ENCODE results near the gene NOS3. TPM values are rescaled to one million over a fixed set of nuclear protein-coding genes. Genes with fewer than 3 reads are reported as not detected.
"Not testable (repeated sequence)": the region's sequence is repeated elsewhere in the genome, so short reads cannot be mapped to it uniquely, and the experiment has no call there.

The NOS3 gene
- total and polyA plus RNA-seq, 11 donors, result 8.9 to 49.4 (median 17.3) TPM

GRCh38 chr7:151039850-151040548, 49.2 kb downstream of the NOS3 start:
- 44 to 69% (median 63%) methylated on average over 13 to 18 of the region's 18 CpGs for WGBS, 4 donors

GRCh38 chr7:151040616-151041375, 50.0 kb downstream of the NOS3 start:
- intact Hi-C loops (cut with DNase I), result no loop called here

More at GRCh38 chr7:151039850-151040548, 49.2 kb downstream of the NOS3 start:
- Histone ChIP-seq H3K36me3 (peaks cover 0 to 55% (median 40%) of the 10 kb centered on the region in 9 donors), H3K4me3 (no peak overlapping the region), H3K4me1 (peaks cover 7 to 29% (median 18%) of the 10 kb centered on the region in 12 donors), H3K9me3 (no peaks in the 10 kb centered on the region), H3K27me3 (no peaks in the 10 kb centered on the region), H3K27ac (peak overlapping the region in 5 of 12 donors; percentile 38 to 62 (median 50))
- TF ChIP-seq CTCF (IDR thresholded peaks at IDR 0.05), result no peak
- no peak for TF ChIP-seq POLR2A (IDR thresholded peaks at IDR 0.05)
- ATAC-seq, result peak in 2 of 4 donors; percentile 4 to 16
- no peak for DNase-seq
- intact Hi-C loops (cut with DNase I), result no loop called here

GRCh38 chr7:151043449-151043848, 52.6 kb downstream of the NOS3 start:
- WGBS, 4 donors, result 86 to 90% (median 89%) methylated on average over 10 of the region's 10 CpGs
- DNase-seq; H3K27ac ChIP-seq; ATAC-seq; H3K9me3 ChIP-seq; H3K4me3 ChIP-seq; intact Hi-C loops (cut with DNase I); H3K27me3 ChIP-seq: not testable (repeated sequence)
- Histone ChIP-seq H3K4me1 (peaks cover 7 to 24% (median 16%) of the 10 kb centered on the region in 12 donors), H3K36me3 (peaks cover 0 to 34% (median 17%) of the 10 kb centered on the region in 9 donors)

More at GRCh38 chr7:151040616-151041375, 50.0 kb downstream of the NOS3 start:
- ATAC-seq (no peak), DNase-seq (peak in 1 of 5 donors; percentile 67)
- Histone ChIP-seq H3K27ac (no peak overlapping the region), H3K27me3 (no peaks in the 10 kb centered on the region), H3K4me1 (peaks cover 7 to 21% (median 15%) of the 10 kb centered on the region in 12 donors), H3K9me3 (no peaks in the 10 kb centered on the region), H3K4me3 (no peak overlapping the region), H3K36me3 (peaks cover 0 to 51% (median 32%) of the 10 kb centered on the region in 9 donors)
- TF ChIP-seq CTCF (IDR thresholded peaks at IDR 0.05) (no peak), POLR2A (IDR thresholded peaks at IDR 0.05) (no peak)
- 90 to 96% (median 95%) methylated on average over 19 to 30 of the region's 30 CpGs for WGBS, 4 donors

GRCh38 chr7:151043959-151044358, 53.1 kb downstream of the NOS3 start:
- 93 to 97% (median 94%) methylated on average over 10 to 20 of the region's 20 CpGs for WGBS, 4 donors
- no peaks in the 10 kb centered on the region for H3K9me3 ChIP-seq
- H3K36me3 ChIP-seq, result peaks cover 0 to 34% (median 17%) of the 10 kb centered on the region in 9 donors
- no peak for TF ChIP-seq POLR2A (IDR thresholded peaks at IDR 0.05)
- no peak for TF ChIP-seq CTCF (IDR thresholded peaks at IDR 0.05)
- no peaks in the 10 kb centered on the region for H3K27me3 ChIP-seq
- no peak overlapping the region for H3K4me3 ChIP-seq
- intact Hi-C loops (cut with DNase I), result no loop called here
- ATAC-seq (no peak), DNase-seq (peak in 1 of 5 donors; percentile 51)
- H3K4me1 ChIP-seq, result peaks cover 3 to 19% (median 12%) of the 10 kb centered on the region in 12 donors
- no peak overlapping the region for H3K27ac ChIP-seq
